Astrocyte (in vitro differentiated cells and primary cell): Measurements from ENCODE around the gene SMOC2. TPM values are rescaled to one million over a fixed set of nuclear protein-coding genes. Genes with fewer than 3 reads are reported as not detected.

Source experiments
- DNase-seq: peaks from one replicate; pipeline ENCODE4 v3.0.0-alpha.2; 2010; ENCODE audit warnings: low read depth
- FAIRE-seq: peaks from 2 replicates; lab custom pipeline; 2011; peaks lifted over from hg19 to GRCh38; lab: Jason Lieb, UNC
- H2AFZ ChIP-seq: 2 replicates; pipeline ENCODE4 v1.6.0; 2012; ENCODE audit warnings: low read depth, low read length, inconsistent platforms
- H3K27ac ChIP-seq: 2 replicates; pipeline ENCODE4 v1.5.1; 2011; ENCODE audit warnings: low read depth, low read length, inconsistent platforms
- H3K27me3 ChIP-seq: 2 replicates; pipeline ENCODE4 v1.6.0; 2011; ENCODE audit warnings: low read length, inconsistent platforms; ENCODE audit not compliant: insufficient read depth
- H3K36me3 ChIP-seq: 2 replicates; pipeline ENCODE4 v1.5.1; 2011; ENCODE audit warnings: low read length, inconsistent platforms; ENCODE audit not compliant: insufficient read depth
- H3K4me1 ChIP-seq: 2 replicates; pipeline ENCODE4 v1.5.1; 2011; ENCODE audit warnings: low read length, inconsistent platforms; ENCODE audit not compliant: insufficient read depth
- H3K4me2 ChIP-seq: 2 replicates; pipeline ENCODE4 v1.6.0; 2012; ENCODE audit warnings: low read length, inconsistent platforms
- H3K4me3 ChIP-seq: 2 replicates; pipeline ENCODE4 v1.5.1; 2011; ENCODE audit warnings: low read depth, mild to moderate bottlenecking, low read length, inconsistent platforms; ENCODE audit not compliant: insufficient read depth
- H3K79me2 ChIP-seq: 2 replicates; pipeline ENCODE4 v1.6.0; 2012; ENCODE audit warnings: mild to moderate bottlenecking, low read length, inconsistent platforms; ENCODE audit not compliant: insufficient read depth
- H3K9ac ChIP-seq: 2 replicates; pipeline ENCODE4 v1.6.0; 2012; ENCODE audit warnings: mild to moderate bottlenecking, low read length, inconsistent platforms
- H3K9me3 ChIP-seq: 2 replicates; pipeline ENCODE4 v1.5.1; 2012; ENCODE audit warnings: low read depth, mild to moderate bottlenecking, low read length, inconsistent platforms; ENCODE audit not compliant: insufficient read depth
- H4K20me1 ChIP-seq: 2 replicates; pipeline ENCODE4 v1.6.0; 2012; ENCODE audit warnings: low read length, inconsistent platforms; ENCODE audit not compliant: insufficient read depth
- H3K27ac Mint-ChIP-seq: one replicate; pipeline ENCODE4 v1.8.0; 2021; ENCODE audit warnings: mild to moderate bottlenecking, mixed read lengths; ENCODE audit not compliant: unreplicated experiment
- H3K27me3 Mint-ChIP-seq: one replicate; pipeline ENCODE4 v1.8.0; 2021; ENCODE audit warnings: low read depth, mixed read lengths; ENCODE audit not compliant: unreplicated experiment
- H3K36me3 Mint-ChIP-seq: one replicate; pipeline ENCODE4 v1.8.0; 2021; ENCODE audit warnings: low read depth, mixed read lengths; ENCODE audit not compliant: unreplicated experiment
- H3K4me1 Mint-ChIP-seq: one replicate; pipeline ENCODE4 v1.8.0; 2021; ENCODE audit warnings: low read depth, mixed read lengths; ENCODE audit not compliant: unreplicated experiment
- H3K4me3 Mint-ChIP-seq: one replicate; pipeline ENCODE4 v1.8.0; 2021; ENCODE audit warnings: mild to moderate bottlenecking, moderate library complexity, mixed read lengths; ENCODE audit not compliant: unreplicated experiment
- H3K9me3 Mint-ChIP-seq: one replicate; pipeline ENCODE4 v1.8.0; 2021; ENCODE audit warnings: mild to moderate bottlenecking, mixed read lengths; ENCODE audit not compliant: unreplicated experiment
- EZH2 ChIP-seq: IDR thresholded peaks from 2 replicates; pipeline ENCODE4 v1.6.1; 2012; ENCODE audit warnings: mild to moderate bottlenecking, low read length, inconsistent platforms; ENCODE audit not compliant: insufficient read depth
- total RNA-seq: library from RNA; stranded (reverse); gene quantifications from 2 replicates; pipeline ENCODE4 v1.2.1, GENCODE V29; 2021
- TF ChIP-seq, protein P1 (sequence below): IDR thresholded peaks from 2 replicates; pipeline ENCODE4 v1.5.1; 2011; ENCODE audit warnings: low read depth, mild to moderate bottlenecking, inconsistent platforms, low read length, moderate library complexity; ENCODE audit not compliant: insufficient read depth

The SMOC2 gene
- total RNA-seq, 1 donor from 2014 or later = 0.93 TPM

DNA sequence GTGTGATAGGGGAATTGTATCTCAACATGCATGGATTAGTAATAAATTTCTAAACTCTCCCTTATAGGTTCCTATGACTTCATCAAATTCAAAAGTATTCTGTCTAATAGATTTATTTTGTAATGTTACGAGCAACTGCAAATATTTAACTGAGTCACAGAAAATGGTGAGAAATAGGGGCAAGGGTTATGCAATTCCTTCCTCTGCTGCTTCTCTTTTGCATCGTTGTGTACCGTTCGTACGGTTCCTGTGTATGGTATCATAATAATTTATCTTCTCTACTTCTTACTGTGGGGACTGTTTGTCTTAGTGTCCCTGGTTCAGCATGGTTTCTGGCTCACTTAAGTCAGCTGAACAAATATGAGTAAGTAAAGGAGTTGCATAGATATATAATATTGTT lies 44.8 kb downstream of the SMOC2 start:
- Mint-ChIP-seq H3K27me3 (peaks cover 7% of the 10 kb centered on the region), H3K27ac (no peak overlapping the region), H3K9me3 (no peaks in the 10 kb centered on the region), H3K4me1 (no peaks in the 10 kb centered on the region), H3K4me3 (no peak overlapping the region), H3K36me3 (no peaks in the 10 kb centered on the region)
- FAIRE-seq (no peak), DNase-seq (no peak)
- Histone ChIP-seq H3K36me3 (no peaks in the 10 kb centered on the region), H3K4me3 (no peak overlapping the region), H3K27me3 (no peaks in the 10 kb centered on the region), H3K4me2 (no peak overlapping the region), H3K4me1 (no peaks in the 10 kb centered on the region), H4K20me1 (no peaks in the 10 kb centered on the region), H3K9me3 (no peaks in the 10 kb centered on the region), H3K79me2 (no peaks in the 10 kb centered on the region), H2AFZ (no peak overlapping the region), H3K9ac (no peak overlapping the region), H3K27ac (no peak overlapping the region)
- TF ChIP-seq, protein P1, sequence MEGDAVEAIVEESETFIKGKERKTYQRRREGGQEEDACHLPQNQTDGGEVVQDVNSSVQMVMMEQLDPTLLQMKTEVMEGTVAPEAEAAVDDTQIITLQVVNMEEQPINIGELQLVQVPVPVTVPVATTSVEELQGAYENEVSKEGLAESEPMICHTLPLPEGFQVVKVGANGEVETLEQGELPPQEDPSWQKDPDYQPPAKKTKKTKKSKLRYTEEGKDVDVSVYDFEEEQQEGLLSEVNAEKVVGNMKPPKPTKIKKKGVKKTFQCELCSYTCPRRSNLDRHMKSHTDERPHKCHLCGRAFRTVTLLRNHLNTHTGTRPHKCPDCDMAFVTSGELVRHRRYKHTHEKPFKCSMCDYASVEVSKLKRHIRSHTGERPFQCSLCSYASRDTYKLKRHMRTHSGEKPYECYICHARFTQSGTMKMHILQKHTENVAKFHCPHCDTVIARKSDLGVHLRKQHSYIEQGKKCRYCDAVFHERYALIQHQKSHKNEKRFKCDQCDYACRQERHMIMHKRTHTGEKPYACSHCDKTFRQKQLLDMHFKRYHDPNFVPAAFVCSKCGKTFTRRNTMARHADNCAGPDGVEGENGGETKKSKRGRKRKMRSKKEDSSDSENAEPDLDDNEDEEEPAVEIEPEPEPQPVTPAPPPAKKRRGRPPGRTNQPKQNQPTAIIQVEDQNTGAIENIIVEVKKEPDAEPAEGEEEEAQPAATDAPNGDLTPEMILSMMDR = no peak
- TF ChIP-seq EZH2 = no peak

DNA sequence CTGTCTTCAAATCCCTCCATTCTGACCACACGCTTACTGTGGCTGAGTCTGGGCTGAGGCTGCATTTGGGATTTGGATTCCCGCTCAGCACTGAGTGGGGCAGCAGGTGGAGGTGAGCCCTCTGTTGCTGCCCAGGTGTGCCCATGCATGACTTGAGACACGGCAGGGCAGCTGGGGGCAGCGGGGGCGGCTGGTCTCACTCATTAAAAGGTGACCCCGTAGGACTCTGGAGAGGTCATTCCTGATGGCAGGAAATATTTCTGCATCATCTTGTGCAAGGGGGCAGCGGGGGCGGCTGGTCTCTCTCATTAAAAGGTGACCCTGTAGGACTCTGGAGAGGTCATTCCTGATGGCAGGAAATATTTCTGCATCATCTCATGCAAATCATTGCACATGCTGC lies 49.8 kb downstream of the SMOC2 start:
- Histone ChIP-seq H3K9me3 (no peaks in the 10 kb centered on the region), H3K79me2 (no peaks in the 10 kb centered on the region), H3K9ac (no peak overlapping the region), H4K20me1 (no peaks in the 10 kb centered on the region), H3K4me2 (no peak overlapping the region), H3K4me3 (no peak overlapping the region), H3K27me3 (no peaks in the 10 kb centered on the region), H3K4me1 (no peaks in the 10 kb centered on the region), H3K27ac (no peak overlapping the region), H3K36me3 (no peaks in the 10 kb centered on the region), H2AFZ (no peak overlapping the region)
- no peak for TF ChIP-seq EZH2
- TF ChIP-seq, protein P1 = no peak
- DNase-seq (no peak), FAIRE-seq (no peak)
- Mint-ChIP-seq H3K4me1 (no peaks in the 10 kb centered on the region), H3K9me3 (no peaks in the 10 kb centered on the region), H3K27me3 (peaks cover 14% of the 10 kb centered on the region), H3K36me3 (no peaks in the 10 kb centered on the region), H3K27ac (no peak overlapping the region), H3K4me3 (no peak overlapping the region)

DNA sequence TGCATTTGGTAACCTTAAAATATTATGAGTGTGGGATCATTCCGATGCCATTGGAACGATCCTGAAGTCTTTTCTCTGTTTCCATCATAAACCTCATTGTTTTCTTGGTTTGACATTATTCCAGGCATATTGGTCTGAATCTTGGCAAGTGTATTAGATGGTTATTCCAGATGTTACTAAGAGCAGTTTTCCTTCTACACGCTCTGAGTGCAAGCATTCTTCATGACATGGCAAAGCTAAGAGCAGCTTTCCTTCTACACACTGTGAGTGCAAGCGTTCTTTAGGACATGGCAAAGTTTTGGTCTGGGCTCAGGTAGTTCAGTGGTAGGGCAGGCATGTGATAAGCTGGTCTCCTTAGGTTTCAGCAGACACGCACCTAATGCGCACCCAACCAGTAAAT lies 53.0 kb downstream of the SMOC2 start:
- Mint-ChIP-seq H3K4me1 (peaks cover 2% of the 10 kb centered on the region), H3K36me3 (no peaks in the 10 kb centered on the region), H3K9me3 (no peaks in the 10 kb centered on the region), H3K27ac (no peak overlapping the region), H3K4me3 (no peak overlapping the region), H3K27me3 (peaks cover 11% of the 10 kb centered on the region)
- TF ChIP-seq, protein P1 = no peak
- no peak for TF ChIP-seq EZH2
- H3K9me3 ChIP-seq = no peaks in the 10 kb centered on the region
- no peaks in the 10 kb centered on the region for H3K4me1 ChIP-seq
- DNase-seq (no peak), FAIRE-seq (no peak)
- no peak overlapping the region for H3K4me3 ChIP-seq
- no peaks in the 10 kb centered on the region for H3K79me2 ChIP-seq
- no peak overlapping the region for H2AFZ ChIP-seq
- H3K4me2 ChIP-seq = no peak overlapping the region
- no peak overlapping the region for H3K9ac ChIP-seq
- no peak overlapping the region for H3K27ac ChIP-seq
- no peaks in the 10 kb centered on the region for H3K36me3 ChIP-seq
- H4K20me1 ChIP-seq = no peaks in the 10 kb centered on the region
- H3K27me3 ChIP-seq = no peaks in the 10 kb centered on the region
